NCI-H2081 treated with DMSO at 0.1 percent for 48 hours (cell line): ENCODE results near the gene VPS50.

Experiments
- DNase-seq: peaks from one replicate; lab custom pipeline; 2025; lab: John Stamatoyannopoulos, UW

VPS50 gene, protein sequence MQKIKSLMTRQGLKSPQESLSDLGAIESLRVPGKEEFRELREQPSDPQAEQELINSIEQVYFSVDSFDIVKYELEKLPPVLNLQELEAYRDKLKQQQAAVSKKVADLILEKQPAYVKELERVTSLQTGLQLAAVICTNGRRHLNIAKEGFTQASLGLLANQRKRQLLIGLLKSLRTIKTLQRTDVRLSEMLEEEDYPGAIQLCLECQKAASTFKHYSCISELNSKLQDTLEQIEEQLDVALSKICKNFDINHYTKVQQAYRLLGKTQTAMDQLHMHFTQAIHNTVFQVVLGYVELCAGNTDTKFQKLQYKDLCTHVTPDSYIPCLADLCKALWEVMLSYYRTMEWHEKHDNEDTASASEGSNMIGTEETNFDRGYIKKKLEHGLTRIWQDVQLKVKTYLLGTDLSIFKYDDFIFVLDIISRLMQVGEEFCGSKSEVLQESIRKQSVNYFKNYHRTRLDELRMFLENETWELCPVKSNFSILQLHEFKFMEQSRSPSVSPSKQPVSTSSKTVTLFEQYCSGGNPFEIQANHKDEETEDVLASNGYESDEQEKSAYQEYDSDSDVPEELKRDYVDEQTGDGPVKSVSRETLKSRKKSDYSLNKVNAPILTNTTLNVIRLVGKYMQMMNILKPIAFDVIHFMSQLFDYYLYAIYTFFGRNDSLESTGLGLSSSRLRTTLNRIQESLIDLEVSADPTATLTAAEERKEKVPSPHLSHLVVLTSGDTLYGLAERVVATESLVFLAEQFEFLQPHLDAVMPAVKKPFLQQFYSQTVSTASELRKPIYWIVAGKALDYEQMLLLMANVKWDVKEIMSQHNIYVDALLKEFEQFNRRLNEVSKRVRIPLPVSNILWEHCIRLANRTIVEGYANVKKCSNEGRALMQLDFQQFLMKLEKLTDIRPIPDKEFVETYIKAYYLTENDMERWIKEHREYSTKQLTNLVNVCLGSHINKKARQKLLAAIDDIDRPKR

DNA sequence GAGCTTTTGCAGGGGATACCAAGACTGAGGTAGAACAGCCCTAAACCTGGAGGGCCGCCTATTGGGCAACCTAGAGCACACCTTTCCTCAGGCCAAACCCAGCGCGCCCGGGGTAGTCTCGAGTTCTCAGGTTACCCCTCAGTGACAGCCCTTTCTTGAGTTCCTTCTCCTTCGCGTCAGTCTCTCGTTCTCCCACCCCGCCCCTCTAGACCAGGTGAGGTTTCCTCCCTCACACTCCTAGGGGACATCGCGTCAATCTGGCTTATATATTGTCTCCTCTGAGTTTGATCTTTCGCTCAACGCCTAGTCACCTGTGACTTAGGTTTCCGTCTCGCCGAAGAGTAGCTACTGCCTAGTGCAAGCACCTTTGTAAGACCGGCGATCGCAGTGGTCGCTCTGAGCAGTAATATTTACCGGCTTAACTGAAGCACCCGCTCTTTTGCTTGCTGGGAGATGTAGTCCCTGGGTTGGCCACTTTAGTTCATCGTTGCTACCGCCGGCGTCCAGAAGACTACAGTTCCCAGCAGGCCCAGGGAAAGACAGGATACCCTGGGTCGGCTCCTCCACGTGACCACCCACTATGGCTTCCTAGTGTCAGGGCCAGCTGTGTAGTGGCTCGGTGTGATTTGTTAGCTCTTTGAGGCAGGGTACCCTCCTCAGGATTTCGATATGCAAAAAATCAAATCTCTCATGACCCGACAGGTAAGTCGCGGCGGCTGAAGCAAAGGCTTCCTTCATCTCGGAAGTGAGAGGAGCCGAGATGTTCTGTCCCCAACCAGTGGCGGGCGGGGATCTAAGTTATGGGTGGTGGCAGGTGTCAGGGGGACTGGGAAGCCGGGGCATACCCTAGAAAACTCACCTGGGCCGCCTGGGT is at the start of gene VPS50:
Gene VPS50, plus strand, starts transcription at position 568 of the 874 bp plus-strand sequence. Its CDS starts 102 bp downstream, at position 670.
- DNase-seq: peak; percentile 95

DNA sequence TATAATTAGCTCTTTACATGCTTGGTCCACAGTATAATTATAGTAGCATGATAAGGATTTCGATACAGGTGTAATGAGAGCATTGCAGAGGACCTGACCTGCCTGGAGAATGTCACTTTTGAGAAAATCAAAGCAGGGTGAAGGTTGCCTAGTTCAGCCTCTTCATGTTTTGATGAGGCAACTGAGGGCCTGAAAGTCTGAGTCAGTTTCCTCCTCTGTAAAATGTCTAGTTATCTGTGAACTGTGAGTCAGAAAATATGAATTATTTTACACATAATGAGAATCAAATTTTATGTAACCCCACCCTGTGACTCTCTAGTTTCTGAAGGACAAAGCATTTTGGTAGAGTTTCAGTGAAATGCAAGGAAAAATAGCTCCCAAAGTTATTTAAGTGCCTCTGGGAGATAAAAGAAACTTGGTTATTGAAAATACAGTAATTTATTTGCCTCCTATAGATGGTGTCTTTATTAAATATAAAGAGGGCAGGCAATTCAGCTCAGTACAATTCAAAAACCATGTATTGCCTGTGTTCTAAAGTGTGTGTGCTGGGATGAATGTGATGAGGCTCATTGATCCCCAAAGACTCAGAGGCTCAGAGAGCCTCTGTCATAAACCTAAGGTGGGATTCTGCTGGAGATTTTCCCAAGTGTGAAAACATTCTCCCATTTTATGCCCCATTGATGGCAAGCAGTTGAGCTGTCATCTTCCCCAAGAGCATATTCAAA is 46.7 kb upstream of the VPS50 start:
- DNase-seq: no peak

DNA sequence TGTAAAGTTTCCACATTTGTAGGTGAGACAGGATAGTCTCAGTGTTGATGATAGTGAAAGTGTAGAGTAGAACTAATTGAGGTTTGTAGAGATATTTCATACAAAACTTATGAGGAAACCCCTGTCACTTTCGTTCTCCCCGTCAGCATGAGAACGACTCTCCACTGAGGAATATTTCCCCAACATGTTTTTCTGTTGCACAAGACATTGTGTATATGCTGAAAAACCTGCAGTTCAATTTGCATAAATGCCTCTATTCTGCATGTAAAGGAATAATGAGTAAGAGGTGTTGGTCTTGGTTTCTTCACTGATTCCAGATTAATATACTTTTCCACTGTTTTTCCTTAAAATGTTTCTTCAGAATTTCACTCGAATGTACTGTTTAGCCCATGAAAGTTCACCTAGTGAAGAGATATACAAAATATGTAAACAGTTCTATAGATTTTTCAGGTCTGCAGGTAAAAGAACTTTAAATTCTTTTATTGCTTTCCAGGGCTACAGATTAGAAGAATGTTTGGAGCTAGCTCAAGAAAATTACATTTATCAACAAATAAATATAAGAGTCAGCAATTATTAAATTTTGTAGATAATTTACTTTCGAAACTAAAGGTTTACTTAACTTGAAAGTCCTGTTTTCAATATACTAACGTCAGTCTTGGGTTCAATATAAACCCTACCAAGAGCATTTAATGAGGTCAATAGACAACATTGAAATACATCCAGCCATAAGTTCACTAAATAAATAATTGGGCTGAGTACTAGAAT is 43.1 kb upstream of the VPS50 start:
- DNase-seq: no peak

DNA sequence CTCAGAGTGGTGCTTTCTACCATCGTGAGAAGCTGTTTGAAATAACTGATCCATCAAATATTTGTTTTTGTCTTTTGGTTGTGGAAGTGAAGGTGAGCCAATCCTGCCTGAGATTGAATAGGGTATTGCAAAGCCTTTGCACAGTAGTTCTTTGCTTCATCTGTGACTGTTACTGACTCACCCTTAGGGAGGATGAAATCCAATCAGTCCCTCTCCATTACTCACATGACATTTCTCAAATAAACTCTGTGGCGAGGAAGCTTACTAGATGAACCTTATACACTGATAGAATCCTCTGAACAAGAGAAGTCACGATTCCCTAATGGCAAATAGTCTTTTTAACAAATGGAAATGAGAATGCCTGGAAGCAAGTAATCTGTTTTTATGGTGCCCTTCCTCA is 37.8 kb upstream of the VPS50 start:
- no peak for DNase-seq

DNA sequence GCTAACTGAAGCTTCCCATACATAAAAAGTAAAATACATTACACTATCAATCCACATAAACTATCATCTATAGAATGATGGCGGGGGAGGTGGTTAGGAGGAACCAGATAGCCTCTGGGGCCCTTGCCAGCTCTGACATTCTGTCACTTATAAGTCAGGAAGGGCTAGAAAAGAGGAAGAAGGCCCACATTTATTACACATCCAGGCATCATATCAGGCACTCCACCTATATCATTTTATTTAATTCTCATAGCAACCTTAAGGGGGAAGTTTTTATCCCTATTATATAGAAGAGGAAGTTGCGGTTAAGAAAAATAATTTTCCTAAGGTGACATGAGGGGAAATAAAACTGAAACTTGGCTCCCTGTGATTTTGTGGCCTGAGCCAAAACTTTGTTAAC is 35.8 kb upstream of the VPS50 start:
- no peak for DNase-seq

DNA sequence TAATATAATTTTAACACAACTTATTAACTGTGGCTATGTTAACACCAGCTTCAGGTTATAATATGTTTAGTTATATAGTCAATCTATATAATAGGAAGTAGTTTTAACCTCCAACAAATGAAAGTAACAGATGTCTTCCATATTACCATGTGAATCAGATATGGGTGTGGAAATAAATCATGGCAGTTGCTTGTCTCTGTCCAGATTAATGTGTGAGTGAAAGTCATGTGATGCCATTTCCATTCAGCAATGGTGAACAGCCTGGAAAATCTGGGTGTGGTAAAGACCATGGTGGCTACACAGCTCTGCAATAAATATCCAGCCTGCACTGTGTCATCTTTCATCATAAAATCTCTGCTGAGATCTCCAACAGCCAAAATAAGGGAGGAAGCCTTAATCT is 33.7 kb upstream of the VPS50 start:
- no peak for DNase-seq

DNA sequence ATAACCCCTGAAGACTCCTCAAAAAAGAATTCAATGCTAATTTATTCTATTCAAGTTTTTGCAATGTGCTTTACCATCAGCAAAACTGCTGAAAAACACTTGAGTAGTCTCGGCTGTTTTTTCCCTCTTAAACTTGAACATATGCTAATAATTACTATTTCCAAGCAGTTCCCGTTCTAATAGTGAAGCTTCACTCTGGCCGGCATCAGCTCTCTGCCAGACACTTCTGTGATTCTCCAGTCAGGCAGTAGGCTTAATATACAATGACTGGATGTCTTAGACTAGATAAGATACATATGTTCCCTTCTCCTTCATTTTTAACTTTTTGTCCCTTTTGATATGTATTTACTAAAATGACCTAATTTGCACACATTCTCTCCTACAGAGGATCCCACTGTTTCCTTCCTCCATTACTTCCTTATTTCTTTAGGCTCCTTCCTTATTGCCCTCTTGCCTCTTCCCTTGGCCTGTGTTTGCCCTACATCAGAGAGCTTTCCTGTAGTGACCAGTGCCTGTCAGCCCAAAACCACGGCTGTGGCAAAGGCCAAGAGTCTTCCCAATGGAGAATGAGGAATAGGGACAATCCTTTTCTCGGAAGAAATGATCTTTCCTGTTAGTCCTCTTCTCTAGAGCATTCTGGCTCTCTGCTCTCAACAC is 29.4 kb upstream of the VPS50 start:
- DNase-seq: no peak

DNA sequence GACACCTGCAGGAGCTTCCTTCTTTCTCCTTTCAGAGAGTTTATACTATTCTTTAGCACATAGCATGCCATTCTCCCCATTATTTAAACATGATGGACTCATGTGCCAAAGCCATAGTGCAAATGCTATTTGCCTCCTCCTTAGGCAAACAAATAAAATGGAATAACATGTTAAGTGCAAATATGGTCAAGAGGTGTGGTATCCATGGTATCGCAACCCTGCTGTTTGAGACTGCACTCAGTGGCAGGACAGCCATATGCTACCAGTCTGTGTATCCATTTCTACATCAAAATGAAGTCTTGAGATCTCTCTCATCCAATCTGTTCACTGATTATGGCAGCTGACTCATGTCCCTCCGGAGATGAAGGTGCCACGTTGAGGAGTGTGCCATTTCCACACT is 28.7 kb upstream of the VPS50 start:
- DNase-seq: peak; percentile 68

DNA sequence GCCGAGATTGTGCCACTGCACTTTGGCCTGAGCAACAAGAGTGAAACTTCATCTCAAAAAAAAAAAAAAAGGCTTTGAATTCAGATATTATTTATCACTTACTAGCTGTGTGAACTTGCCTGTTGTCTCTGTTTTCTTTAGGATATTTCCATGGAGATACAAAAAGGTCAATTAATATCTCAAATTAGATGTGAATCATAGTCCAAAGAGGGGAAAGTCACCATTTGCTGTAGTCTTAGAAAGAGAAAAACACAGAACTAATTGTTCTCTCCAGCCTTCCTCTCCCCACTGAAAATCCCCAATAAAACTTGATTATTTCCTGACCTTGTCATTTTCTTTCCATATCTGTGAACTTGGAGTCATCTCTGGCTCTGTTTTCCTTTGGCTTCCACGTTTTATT is 27.1 kb upstream of the VPS50 start:
- no peak for DNase-seq

DNA sequence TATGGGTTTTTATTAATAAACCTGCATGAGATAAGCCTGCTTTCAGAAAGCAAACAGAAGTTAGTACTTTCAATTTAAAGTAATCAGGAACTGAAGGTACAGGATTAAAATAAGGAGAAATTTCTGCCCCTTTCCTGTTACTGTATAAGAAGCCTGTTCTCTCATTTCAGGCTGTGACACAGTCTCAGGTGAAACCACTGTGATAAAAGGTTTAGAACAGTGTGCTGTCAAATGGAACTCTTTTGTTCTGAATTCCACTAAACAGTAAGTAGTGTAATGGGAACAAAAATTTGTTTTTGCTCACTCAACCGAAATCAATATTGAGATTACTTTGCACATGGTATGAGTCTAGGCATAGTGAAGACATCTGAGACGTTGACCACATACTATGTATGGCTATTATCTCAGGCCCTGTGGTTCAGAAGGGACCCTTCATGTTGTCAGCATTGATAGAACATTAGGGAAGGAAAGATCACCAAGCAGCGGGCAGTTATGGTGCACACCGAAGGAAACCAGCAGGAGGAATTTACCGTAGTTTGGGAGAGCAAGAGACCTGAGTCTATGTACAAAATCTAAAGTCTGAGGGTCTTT is 20.8 kb upstream of the VPS50 start:
- DNase-seq: no peak

DNA sequence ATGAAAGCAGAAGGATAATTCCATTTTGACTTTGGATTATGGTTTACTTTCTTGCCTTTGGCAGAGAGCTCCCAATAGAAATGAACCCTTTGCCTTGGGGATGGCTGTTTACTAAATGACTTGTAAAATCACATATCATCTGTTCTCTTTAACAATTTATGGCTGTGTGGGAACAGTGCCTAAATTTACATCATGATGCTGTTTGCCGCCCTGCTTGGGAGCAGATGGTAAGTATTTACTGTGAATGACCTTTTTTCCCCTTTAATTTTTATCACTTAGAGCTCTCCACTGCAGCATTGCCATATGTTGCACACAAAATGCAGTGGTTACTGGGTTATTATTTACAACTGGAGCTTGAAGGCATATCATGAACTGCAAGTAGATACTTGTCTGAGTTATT is 19.3 kb upstream of the VPS50 start:
- peak; percentile 88 for DNase-seq

DNA sequence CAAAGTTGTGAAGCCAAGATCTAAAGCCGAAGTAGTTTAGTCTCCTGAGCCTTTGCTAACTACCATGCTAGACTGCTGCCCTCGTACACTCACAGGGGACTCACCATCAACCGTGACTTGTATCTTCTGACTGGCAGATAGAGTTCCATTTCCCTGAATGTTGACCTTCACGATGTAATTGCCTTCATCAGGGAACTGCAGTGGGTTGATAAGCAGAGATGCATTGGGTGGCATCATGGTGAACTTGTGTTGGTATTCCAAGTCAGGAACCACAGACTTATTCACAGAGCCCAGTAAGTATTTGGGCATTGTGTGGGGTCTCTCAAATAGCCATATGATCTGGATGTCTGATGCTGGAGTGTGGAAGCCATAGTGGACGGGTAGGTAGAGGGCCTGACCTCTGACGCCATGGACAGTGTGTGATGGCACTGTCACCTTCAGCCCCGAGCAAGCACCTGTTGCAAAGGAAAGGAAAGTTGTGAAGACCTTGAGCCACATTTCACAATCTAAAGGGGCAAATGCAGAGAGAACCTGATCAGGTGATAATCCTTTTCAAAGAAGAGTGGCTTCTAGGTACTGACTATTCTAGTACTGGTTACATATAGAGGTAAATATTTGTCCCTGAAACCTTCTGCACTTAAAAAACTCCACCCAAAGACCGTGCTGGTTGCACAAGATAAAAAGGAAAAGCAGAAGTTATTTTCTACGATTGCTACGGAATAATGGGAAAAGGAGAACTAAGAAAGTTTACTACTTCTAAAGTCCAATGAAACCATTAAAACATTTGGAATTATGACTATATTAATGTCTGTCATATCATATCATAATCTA is 13.0 kb upstream of the VPS50 start:
- no peak for DNase-seq

DNA sequence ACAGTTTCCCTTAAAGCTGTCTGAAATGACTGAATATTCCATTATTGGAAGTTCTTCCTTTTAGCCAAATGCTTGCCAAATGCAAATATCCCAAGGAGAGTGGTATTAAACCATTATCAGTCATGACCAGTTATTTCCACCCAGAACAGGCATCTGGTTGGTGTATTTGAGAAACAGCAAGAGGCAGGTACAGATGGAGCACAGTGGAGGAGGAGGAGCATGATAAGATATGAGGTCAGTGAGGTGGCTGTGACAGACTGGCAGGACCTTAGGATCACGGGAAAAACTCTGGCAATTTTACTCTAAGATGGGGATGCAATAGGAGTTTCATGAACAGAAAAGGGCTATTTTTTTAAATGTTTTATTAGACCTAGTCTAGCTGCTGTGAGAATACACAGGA is 12.3 kb upstream of the VPS50 start:
- no peak for DNase-seq

DNA sequence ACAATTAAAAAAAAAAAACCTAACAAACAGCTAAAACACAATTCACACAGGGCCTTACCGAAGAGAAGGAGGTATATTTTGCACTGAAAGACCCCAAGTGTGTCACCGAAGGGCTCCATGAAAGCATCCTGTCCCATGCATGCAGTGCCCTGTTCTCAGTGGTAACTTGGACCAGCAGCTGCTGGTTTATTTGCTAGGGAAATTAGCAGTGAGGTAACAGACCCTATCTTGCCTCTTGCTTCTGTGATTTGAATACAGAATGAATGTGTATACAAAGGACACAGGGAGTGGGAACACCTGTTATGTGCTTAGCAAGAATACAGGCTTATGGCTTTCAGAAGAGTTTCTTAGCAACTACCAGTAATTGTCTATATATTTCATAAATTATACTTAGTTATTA is 5.9 kb upstream of the VPS50 start, which contains the start of gene HEPACAM2:
Gene HEPACAM2, minus strand, starts transcription at position 160 of the 400 bp plus-strand sequence.
- peak; percentile 97 for DNase-seq

DNA sequence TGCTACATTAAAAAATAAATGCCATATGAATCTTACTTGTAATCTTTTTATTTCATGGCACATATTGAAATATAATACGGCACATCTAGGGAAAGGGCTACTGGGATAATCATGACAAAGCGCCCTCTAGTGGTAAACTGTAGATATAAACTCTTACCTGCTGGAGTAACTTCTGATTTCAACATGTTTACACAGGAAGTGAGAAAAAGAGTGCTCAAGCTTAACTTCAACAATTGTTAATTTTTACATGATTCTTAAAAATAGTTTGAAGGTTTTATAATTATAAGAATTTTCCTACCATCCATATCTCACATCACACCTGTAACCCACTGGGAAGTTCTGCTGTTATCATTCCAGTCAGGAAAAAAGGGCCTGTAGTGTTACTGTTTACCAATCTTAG is 3.9 kb upstream of the VPS50 start:
- peak; percentile 87 for DNase-seq

DNA sequence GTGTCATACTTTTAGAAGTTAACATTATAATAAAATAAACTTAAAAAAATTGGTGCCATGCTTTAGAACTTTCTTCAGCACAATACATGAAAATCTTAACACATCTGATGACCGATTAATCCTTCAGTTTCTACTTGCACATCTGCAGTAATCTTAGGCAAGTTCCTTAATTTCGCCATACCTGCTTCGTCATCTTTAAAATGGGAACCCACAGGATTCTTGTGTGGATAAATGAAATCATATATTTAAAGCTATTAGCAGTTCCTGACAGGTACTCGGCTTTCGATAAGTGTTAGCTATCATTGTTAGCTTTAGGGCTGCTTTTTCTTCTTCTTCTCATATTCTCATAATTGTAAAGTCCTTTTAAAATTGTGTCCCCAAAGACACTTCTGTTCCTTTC is 907 bp upstream of the VPS50 start:
- DNase-seq: no peak

DNA sequence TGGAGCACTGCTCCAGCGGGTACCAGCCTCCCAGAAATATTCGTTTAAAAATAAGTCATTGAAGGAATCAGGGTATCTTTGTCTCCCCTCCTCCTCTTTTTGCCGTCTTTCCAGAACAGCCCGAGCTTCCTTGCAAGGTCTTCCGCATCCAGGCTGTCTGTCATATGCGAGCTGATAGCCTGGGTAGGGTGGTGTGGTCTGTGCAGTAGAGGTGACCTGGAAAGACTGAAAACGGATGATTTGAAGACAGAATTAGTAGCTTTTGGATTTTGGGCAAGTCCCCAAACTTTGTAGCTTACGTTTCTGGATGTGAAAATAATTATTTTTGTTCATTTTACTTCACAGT is 480 bp downstream of the VPS50 start:
- no peak for DNase-seq

DNA sequence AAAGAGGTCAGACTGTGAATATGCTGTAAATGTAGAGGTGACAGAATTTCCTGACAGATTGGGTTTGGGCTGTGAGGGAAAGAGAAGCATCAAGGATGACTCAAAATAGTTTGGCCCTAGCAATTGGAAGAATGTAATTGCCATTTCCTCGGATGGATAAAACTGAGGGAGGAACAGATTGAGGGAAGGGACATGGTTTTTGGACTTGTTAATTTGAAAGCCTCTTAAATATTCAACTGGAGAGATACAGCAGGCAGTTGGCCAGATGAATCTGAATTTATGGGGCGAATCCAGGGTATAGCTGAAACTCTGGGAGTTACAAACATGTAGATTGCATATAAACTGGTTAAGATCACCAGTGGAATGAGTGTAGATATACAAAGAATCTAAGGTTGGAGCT is 3.4 kb downstream of the VPS50 start:
- no peak for DNase-seq

DNA sequence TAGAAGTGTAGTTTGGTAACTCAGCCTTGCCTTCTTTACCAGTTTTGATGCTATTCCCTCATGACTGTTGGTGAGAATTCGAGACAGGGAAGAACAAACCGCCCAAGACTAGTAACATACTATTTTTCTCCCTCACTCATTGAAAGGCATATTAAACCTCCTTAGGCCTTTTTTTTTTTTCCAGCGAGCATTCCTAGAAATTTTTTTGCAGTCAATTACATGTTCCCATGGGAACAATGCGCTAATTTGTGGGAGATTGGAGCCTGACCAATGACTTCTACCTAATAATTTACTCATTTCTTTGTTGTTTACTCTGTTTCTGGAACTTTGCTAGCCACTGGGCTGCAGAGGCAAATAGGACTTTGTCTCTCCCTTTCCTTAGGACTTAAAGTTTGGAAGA is 6.0 kb downstream of the VPS50 start:
- DNase-seq: no peak
